Bronchial epithelial cell (primary cell): Measurements from ENCODE around the gene TCAIM. TPM values are rescaled to one million over a fixed set of nuclear protein-coding genes. Genes with fewer than 3 reads are reported as not detected.
A peak's percentile ranks its signal among the peaks of the same experiment; 100 is the strongest.

Experiments used
- DNase-seq: peaks from one replicate; pipeline ENCODE4 v3.0.0-alpha.2; 2010; ENCODE audit warnings: low read depth
- FAIRE-seq: peaks from 2 replicates; lab custom pipeline; 2011; peaks lifted over from hg19 to GRCh38; lab: Jason Lieb, UNC
- H3K27me3 ChIP-seq: 2 replicates; pipeline ENCODE4 v1.5.1; 2011; ENCODE audit warnings: low read length; ENCODE audit not compliant: control insufficient read depth, insufficient read depth
- H3K36me3 ChIP-seq: 2 replicates; pipeline ENCODE4 v1.5.1; 2011; ENCODE audit warnings: low read length; ENCODE audit not compliant: control insufficient read depth, insufficient read depth
- H3K4me3 ChIP-seq: 2 replicates; pipeline ENCODE4 v1.5.1; 2011; ENCODE audit warnings: mild to moderate bottlenecking, low read depth, low read length, control low read depth
- CTCF ChIP-seq: IDR thresholded peaks from 2 replicates; pipeline ENCODE4 v1.5.1; 2011; ENCODE audit warnings: mild to moderate bottlenecking, moderate library complexity, low read length, control low read depth, inconsistent platforms; ENCODE audit not compliant: insufficient read depth, severe bottlenecking
- total RNA-seq: library from RNA; depleted of rRNA; stranded (reverse); fragments of >200 nt; gene quantifications from 2 replicates; pipeline ENCODE4 v1.2.1, GENCODE V29; 2014

Gene TCAIM
- total RNA-seq, 1 donor from 2014 or later = 32.9 TPM

- Histone ChIP-seq H3K27me3 (no peaks in the 10 kb centered on the region), H3K36me3 (no peaks in the 10 kb centered on the region), H3K4me3 (no peak overlapping the region)
- no peak for TF ChIP-seq CTCF
- DNase-seq (no peak), FAIRE-seq (no peak)
Measured at GRCh38 chr3:44301746-44302145, 36.8 kb upstream of the TCAIM start.

DNA sequence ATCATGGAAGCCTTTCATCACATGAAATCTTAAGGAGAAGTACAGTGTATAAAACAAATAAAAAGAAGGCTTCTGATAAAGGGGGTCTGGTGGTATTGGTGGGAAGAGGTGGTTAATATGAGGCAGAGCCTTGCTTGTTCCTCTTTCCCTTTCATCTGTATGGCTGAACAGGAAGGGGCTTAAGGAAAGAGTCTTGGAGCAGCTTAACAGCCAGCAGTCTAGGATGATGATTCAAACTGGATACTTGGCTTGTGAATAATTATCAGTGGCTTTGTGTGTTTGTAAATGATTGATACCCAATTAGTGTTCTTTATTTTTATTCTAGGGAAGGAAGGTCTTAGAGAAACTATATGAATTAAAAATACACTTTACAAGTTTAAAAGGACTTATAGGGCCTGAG lies 29.1 kb upstream of the TCAIM start:
- H3K27me3 ChIP-seq = no peaks in the 10 kb centered on the region
- H3K36me3 ChIP-seq = no peaks in the 10 kb centered on the region
- DNase-seq (no peak), FAIRE-seq (no peak)
- TF ChIP-seq CTCF = no peak
- H3K4me3 ChIP-seq = no peak overlapping the region

GRCh38 chr3:44318891-44319311 lies 19.7 kb upstream of the TCAIM start:
- FAIRE-seq (no peak), DNase-seq (no peak)
- no peaks in the 10 kb centered on the region for H3K27me3 ChIP-seq
- TF ChIP-seq CTCF = no peak
- H3K4me3 ChIP-seq = no peak overlapping the region
- H3K36me3 ChIP-seq = no peaks in the 10 kb centered on the region

DNA sequence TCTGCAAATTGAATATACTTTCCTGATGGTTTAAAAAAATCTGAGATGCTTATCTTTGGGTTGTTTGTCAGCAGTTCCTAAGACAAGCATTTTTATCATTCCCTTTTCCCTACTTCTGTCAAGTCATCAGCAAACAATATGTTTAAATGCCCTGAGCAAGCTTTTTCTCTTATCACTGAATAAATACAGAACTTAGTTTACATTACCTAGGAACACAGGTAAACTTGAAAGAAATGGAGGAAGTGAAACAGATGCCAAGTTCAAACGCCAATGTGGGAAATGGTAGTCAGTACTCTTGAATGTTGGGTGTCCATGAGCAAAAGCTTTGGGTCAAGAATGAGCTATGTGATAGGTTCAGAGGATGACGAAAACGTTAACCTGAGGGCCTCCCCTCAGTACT lies 17.2 kb upstream of the TCAIM start:
- no peak for TF ChIP-seq CTCF
- DNase-seq (no peak), FAIRE-seq (no peak)
- Histone ChIP-seq H3K36me3 (no peaks in the 10 kb centered on the region), H3K27me3 (no peaks in the 10 kb centered on the region), H3K4me3 (no peak overlapping the region)

DNA sequence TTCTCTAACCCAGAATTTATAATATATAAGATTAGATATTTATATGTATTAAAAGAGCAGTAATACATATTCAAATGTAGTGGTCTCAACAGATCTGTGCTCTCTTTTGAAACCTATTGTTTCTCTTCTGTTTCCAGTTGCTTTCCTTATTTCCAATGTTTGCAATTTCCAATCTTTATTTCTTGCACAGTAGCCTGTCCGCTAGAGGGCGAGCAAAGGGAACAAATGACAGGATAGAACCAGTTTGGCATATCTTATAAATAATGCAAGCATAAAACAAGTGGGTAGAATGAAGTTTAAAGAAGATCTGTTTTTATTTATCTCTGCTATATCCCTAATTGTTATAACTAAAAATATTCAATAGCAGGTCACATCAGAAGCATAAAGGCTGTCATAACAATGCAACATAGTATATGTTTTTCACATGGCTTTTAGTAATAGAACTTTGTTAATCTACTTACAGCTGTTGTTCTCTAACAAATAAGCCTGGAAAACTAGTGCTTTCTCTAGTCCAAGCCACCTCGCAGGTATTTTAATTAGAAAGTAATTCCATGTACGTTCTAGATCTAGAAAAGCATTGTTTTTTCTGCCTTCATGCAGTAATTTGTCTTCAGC lies 15.1 kb upstream of the TCAIM start:
- Histone ChIP-seq H3K36me3 (no peaks in the 10 kb centered on the region), H3K4me3 (no peak overlapping the region), H3K27me3 (no peaks in the 10 kb centered on the region)
- FAIRE-seq (no peak), DNase-seq (peak; percentile 52)
- TF ChIP-seq CTCF = peak; percentile 65

DNA sequence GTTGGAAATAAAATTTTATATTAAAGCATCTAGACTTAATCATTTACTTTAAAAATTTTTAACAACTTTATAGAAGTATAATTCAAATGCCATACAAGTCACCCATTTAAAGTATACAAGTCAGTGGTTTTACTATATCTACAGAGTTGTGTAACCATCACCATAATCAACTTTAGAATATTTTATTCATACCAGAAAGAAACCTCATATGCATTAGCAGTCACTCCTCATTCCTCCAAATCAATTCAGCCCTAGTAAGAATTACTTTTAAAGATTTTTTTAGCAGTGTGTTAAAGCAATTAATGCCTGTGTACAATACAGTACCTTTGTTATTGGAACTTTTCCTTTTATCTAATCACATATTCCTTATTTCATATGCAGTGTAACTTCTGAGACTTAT lies 14.0 kb upstream of the TCAIM start:
- no peaks in the 10 kb centered on the region for H3K36me3 ChIP-seq
- FAIRE-seq = no peak

More for the DNA sequence above, 14.0 kb upstream of the TCAIM start:
- TF ChIP-seq CTCF = no peak
- DNase-seq = no peak
- H3K27me3 ChIP-seq = no peaks in the 10 kb centered on the region
- no peak overlapping the region for H3K4me3 ChIP-seq
